ENCODE measurements around the gene PCDHB4. TPM values are rescaled to one million over a fixed set of nuclear protein-coding genes. Genes with fewer than 3 reads are reported as not detected.
"Not testable (repeated sequence)": the region's sequence is repeated elsewhere in the genome, so short reads cannot be mapped to it uniquely, and the experiment has no call there.

PCDHB4 gene
- total and polyA plus RNA-seq, 2 of the 8 experiments (the other 6 are each of a cell fraction or from before 2014, with no cell fraction given), result 1.3 to 1.5 TPM

DNA sequence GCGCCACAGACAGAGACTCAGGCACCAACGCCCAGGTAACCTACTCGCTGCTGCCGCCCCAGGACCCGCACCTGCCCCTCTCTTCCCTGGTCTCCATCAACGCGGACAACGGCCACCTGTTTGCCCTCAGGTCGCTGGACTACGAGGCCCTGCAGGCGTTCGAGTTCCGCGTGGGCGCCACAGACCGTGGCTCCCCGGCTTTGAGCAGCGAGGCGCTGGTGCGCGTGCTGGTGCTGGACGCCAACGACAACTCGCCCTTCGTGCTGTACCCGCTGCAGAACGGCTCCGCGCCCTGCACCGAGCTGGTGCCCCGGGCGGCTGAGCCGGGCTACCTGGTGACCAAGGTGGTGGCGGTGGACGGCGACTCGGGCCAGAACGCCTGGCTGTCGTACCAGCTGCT, 19.5 kb upstream of the PCDHB4 start:
- H2BK20ac ChIP-seq (ENCODE audit: low read length); H2BK12ac ChIP-seq (ENCODE audit: low read depth, low read length); H3K23me2 ChIP-seq (ENCODE audit: low read depth, low read length); H4K91ac ChIP-seq (replicated peaks; ENCODE audit: insufficient read length, low read length); H3K56ac ChIP-seq (replicated peaks; ENCODE audit: insufficient read length, low read depth, low read length); H3K79me2 ChIP-seq (ENCODE audit: control insufficient read depth in 1 of 2, insufficient read depth in 2 of 2, low read length in 2 of 2); DNase-seq (ENCODE audit: low read depth in 1 of 2, low spot score in 2 of 2); H3K18ac ChIP-seq (ENCODE audit: extremely low read depth, low read length); H2BK5ac ChIP-seq (ENCODE audit: low read depth, low read length); H4K8ac ChIP-seq (ENCODE audit: extremely low read depth, insufficient read depth, low read length); H3K9ac ChIP-seq (replicated peaks in 1 of 4; ENCODE audit: extremely low read depth in 1 of 4, low read depth in 3 of 4, low read length in 3 of 4); H3K14ac ChIP-seq (ENCODE audit: insufficient read length); H3K4me2 ChIP-seq (ENCODE audit: insufficient read depth in 1 of 2, low read depth in 2 of 2, low read length in 2 of 2); H3K4ac ChIP-seq (replicated peaks; ENCODE audit: insufficient read length, low read depth, low read length); POLR2A ChIA-PET (ENCODE audit: partially characterized antibody); H4K5ac ChIP-seq (ENCODE audit: insufficient read length, low read depth, low read length); H2AFZ ChIP-seq (ENCODE audit: low read length); H2BK120ac ChIP-seq (replicated peaks; ENCODE audit: low read depth, low read length); H2AK5ac ChIP-seq (ENCODE audit: low read depth, low read length); H3K23ac ChIP-seq (ENCODE audit: insufficient read length); H3K9me3 ChIP-seq (ENCODE audit: insufficient read depth in 2 of 2, low read depth in 1 of 2, low read length in 1 of 2); FAIRE-seq; H4K20me1 ChIP-seq (replicated peaks in 1 of 2; ENCODE audit: control insufficient read depth in 1 of 2, insufficient read depth in 2 of 2, low read length in 2 of 2); H3K27ac ChIP-seq (ENCODE audit: low read depth, low read length); H3K79me1 ChIP-seq (ENCODE audit: low read depth, low read length); H2BK15ac ChIP-seq (ENCODE audit: low read length); H3K4me1 ChIP-seq (replicated peaks in 1 of 4; ENCODE audit: control insufficient read depth in 3 of 4, insufficient read depth in 4 of 4, low read length in 3 of 4); CTCF ChIA-PET (ENCODE audit: partially characterized antibody); H3K27me3 ChIP-seq (replicated peaks in 1 of 4; ENCODE audit: control insufficient read depth in 3 of 4, extremely low read depth in 1 of 4, insufficient read depth in 3 of 4, low read length in 3 of 4); H3K4me3 ChIP-seq (ENCODE audit: extremely low read depth in 1 of 4, insufficient read depth in 2 of 4, low read depth in 3 of 4, low read length in 4 of 4): not testable (repeated sequence)
- 94% methylated on average over 28 of the region's 39 CpGs; no CpG with 5 or more reads in 1 of the 2 experiments for WGBS, 2 experiments (ENCODE audit: extremely low coverage in 1 of 2, insufficient coverage in 1 of 2, insufficient read length in 1 of 2, insufficient replicate concordance in 2 of 2, low coverage in 1 of 2, low lambda C conversion rate in 2 of 2, missing lambda C conversion rate in 1 of 2)
- peaks cover 0 to 15% (median 3%) of the 10 kb centered on the region in 4 experiments; a peak in 3 of 8 replicates for H3K36me3 ChIP-seq (ENCODE audit: control insufficient read depth in 2 of 4, insufficient read depth in 4 of 4, low read length in 3 of 4)

DNA sequence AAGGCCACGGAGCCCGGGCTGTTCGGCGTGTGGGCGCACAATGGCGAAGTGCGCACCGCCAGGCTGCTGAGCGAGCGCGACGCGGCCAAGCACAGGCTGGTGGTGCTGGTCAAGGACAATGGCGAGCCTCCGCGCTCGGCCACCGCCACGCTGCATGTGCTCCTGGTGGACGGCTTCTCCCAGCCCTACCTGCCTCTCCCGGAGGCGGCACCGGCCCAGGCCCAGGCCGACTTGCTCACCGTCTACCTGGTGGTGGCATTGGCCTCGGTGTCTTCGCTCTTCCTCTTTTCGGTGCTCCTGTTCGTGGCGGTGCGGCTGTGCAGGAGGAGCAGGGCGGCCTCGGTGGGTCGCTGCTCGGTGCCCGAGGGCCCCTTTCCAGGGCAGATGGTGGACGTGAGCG, 19.1 kb upstream of the PCDHB4 start:
- peaks cover 0 to 15% (median 3%) of the 10 kb centered on the region in 4 experiments; a peak in 3 of 8 replicates for H3K36me3 ChIP-seq (ENCODE audit: control insufficient read depth in 2 of 4, insufficient read depth in 4 of 4, low read length in 3 of 4)
- WGBS, 2 experiments (ENCODE audit: extremely low coverage in 1 of 2, insufficient coverage in 1 of 2, insufficient read length in 1 of 2, insufficient replicate concordance in 2 of 2, low coverage in 1 of 2, low lambda C conversion rate in 2 of 2, missing lambda C conversion rate in 1 of 2), result 93% methylated on average over 11 of the region's 38 CpGs; no CpG with 5 or more reads in 1 of the 2 experiments
- FAIRE-seq, result not testable (repeated sequence)

More for the DNA sequence above, 19.1 kb upstream of the PCDHB4 start:
- CTCF ChIA-PET (ENCODE audit: partially characterized antibody), result interaction anchor here (0.9 to 1.1 kb wide), 2 partner anchors 8 to 33 kb away, joined by 3 to 4 read pairs; partner anchors contain the start of gene PCDHB2
- H3K27ac ChIP-seq (ENCODE audit: low read depth, low read length); H3K9me3 ChIP-seq (ENCODE audit: insufficient read depth in 2 of 2, low read depth in 1 of 2, low read length in 1 of 2); H3K4me3 ChIP-seq (ENCODE audit: extremely low read depth in 1 of 4, insufficient read depth in 2 of 4, low read depth in 3 of 4, low read length in 4 of 4); H4K5ac ChIP-seq (ENCODE audit: insufficient read length, low read depth, low read length); H3K4me2 ChIP-seq (ENCODE audit: insufficient read depth in 1 of 2, low read depth in 2 of 2, low read length in 2 of 2); H3K4ac ChIP-seq (replicated peaks; ENCODE audit: insufficient read length, low read depth, low read length); H3K18ac ChIP-seq (ENCODE audit: extremely low read depth, low read length); H2AFZ ChIP-seq (ENCODE audit: low read length); H4K91ac ChIP-seq (replicated peaks; ENCODE audit: insufficient read length, low read length); H3K14ac ChIP-seq (ENCODE audit: insufficient read length); H3K79me1 ChIP-seq (ENCODE audit: low read depth, low read length); H2BK12ac ChIP-seq (ENCODE audit: low read depth, low read length); DNase-seq (ENCODE audit: low read depth in 1 of 2, low spot score in 2 of 2); H3K23ac ChIP-seq (ENCODE audit: insufficient read length); H2BK5ac ChIP-seq (ENCODE audit: low read depth, low read length); H3K56ac ChIP-seq (replicated peaks; ENCODE audit: insufficient read length, low read depth, low read length); H3K23me2 ChIP-seq (ENCODE audit: low read depth, low read length); H4K20me1 ChIP-seq (replicated peaks in 1 of 2; ENCODE audit: control insufficient read depth in 1 of 2, insufficient read depth in 2 of 2, low read length in 2 of 2); H3K9ac ChIP-seq (replicated peaks in 1 of 4; ENCODE audit: extremely low read depth in 1 of 4, low read depth in 3 of 4, low read length in 3 of 4); H3K27me3 ChIP-seq (replicated peaks in 1 of 4; ENCODE audit: control insufficient read depth in 3 of 4, extremely low read depth in 1 of 4, insufficient read depth in 3 of 4, low read length in 3 of 4); H4K8ac ChIP-seq (ENCODE audit: extremely low read depth, insufficient read depth, low read length); H2BK120ac ChIP-seq (replicated peaks; ENCODE audit: low read depth, low read length); H2AK5ac ChIP-seq (ENCODE audit: low read depth, low read length); POLR2A ChIA-PET (ENCODE audit: partially characterized antibody); H2BK20ac ChIP-seq (ENCODE audit: low read length); H3K4me1 ChIP-seq (replicated peaks in 1 of 4; ENCODE audit: control insufficient read depth in 3 of 4, insufficient read depth in 4 of 4, low read length in 3 of 4); H2BK15ac ChIP-seq (ENCODE audit: low read length); H3K79me2 ChIP-seq (ENCODE audit: control insufficient read depth in 1 of 2, insufficient read depth in 2 of 2, low read length in 2 of 2): not testable (repeated sequence)

Data from H1 (cell line).